Measurements from ENCODE around the gene TSEN54. TPM values are rescaled to one million over a fixed set of nuclear protein-coding genes. Genes with fewer than 3 reads are reported as not detected.

The TSEN54 gene
- total RNA-seq, 1 experiment from 2014 or later: 44.5 TPM

DNA sequence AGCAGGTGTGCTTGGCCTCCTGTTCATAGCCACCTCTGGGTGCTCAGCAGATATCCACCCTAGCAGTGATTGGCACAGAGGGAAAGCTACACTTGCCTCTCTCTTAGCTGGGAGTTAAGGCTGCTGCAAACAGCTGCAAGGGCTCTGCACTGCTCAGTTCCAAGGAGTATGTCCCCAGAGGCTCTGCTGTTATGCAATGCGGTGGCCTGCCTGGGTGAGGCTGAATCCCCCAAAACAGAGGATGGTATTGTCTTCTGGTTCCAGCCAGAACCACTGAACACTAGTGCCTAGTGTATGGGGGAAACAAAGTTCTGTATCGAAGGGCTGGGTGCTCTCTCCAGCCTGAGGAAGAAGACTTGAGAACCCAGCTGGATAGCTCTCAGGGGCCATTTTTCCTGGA is 43.1 kb upstream of the TSEN54 start:
- DNase-seq: no peak
- Histone ChIP-seq H3K79me2 (ENCODE audit: insufficient read depth, low read length) (no peaks in the 10 kb centered on the region), H3K79me1 (ENCODE audit: insufficient read depth, low read depth, low read length, poor library complexity, severe bottlenecking) (no peaks in the 10 kb centered on the region), H2BK120ac (ENCODE audit: low read depth, low read length, poor library complexity, severe bottlenecking) (no peak overlapping the region), H2BK15ac (ENCODE audit: low read depth, low read length) (no peak overlapping the region), H3K56ac (ENCODE audit: insufficient read length, low read depth, low read length) (no peak overlapping the region), H4K8ac (replicated peaks; ENCODE audit: insufficient read length, low read depth, low read length) (no peak overlapping the region), H3K27me3 (ENCODE audit: insufficient read depth, low read length) (no peaks in the 10 kb centered on the region), H4K20me1 (ENCODE audit: control insufficient read depth, insufficient read depth, insufficient read length) (no peaks in the 10 kb centered on the region), H3K4me1 (ENCODE audit: insufficient read depth, low read length) (no peaks in the 10 kb centered on the region), H3K23ac (ENCODE audit: insufficient read length, low read depth, low read length) (no peak overlapping the region), H3K4me2 (ENCODE audit: insufficient read depth, insufficient read length, low read length) (no peak overlapping the region), H2AK5ac (ENCODE audit: insufficient read length, low read length) (no peak overlapping the region), H4K5ac (ENCODE audit: insufficient read length, low read depth, low read length) (no peak overlapping the region), H3K23me2 (ENCODE audit: insufficient read length, low read depth, low read length, poor library complexity, severe bottlenecking) (no peaks in the 10 kb centered on the region), H3K18ac (ENCODE audit: insufficient read length, low read depth, low read length) (no peak overlapping the region), H3K14ac (ENCODE audit: insufficient read depth, low read length) (no peak overlapping the region), H3K27ac (ENCODE audit: insufficient read length, low read depth, low read length) (no peak overlapping the region), H2BK12ac (ENCODE audit: insufficient read length, low read depth, low read length) (no peak overlapping the region), H2BK20ac (ENCODE audit: low read depth, low read length, poor library complexity, severe bottlenecking) (no peak overlapping the region), H3K9me3 (ENCODE audit: control insufficient read depth, low read depth, low read length) (no peaks in the 10 kb centered on the region), H4K91ac (ENCODE audit: insufficient read length, low read depth, low read length) (no peak overlapping the region), H3K4ac (ENCODE audit: low read depth, low read length) (no peak overlapping the region), H2AFZ (ENCODE audit: low read length) (no peak overlapping the region), H2BK5ac (ENCODE audit: insufficient read length, low read length) (no peak overlapping the region), H3T11ph (ENCODE audit: low read length) (no peak overlapping the region), H3K9ac (ENCODE audit: extremely low read depth, insufficient read length, low read length) (no peak overlapping the region)
- no peak overlapping the region for H3K4me3 Mint-ChIP-seq
- peaks cover 5 to 22% (median 14%) of the 10 kb centered on the region in 3 experiments; a peak in 5 of 7 replicates for H3K36me3 Mint-ChIP-seq (ENCODE audit: insufficient read depth in 1 of 3, low read depth in 3 of 3)
- H3K9me3 Mint-ChIP-seq: no peaks in the 10 kb centered on the region
- no peak overlapping the region for H3K27ac Mint-ChIP-seq
- no peaks in the 10 kb centered on the region for H3K27me3 Mint-ChIP-seq (ENCODE audit: low read depth)
- WGBS (ENCODE audit: extremely low coverage, insufficient read length, low lambda C conversion rate): no CpG with 5 or more reads among the region's 2 CpGs
- TF ChIP-seq CTCF (conservative IDR thresholded peaks at IDR 0.05): no peak
- peaks cover 0 to 2% of the 10 kb centered on the region in 2 experiments; a peak in 1 of 4 replicates for H3K4me1 Mint-ChIP-seq

Measured in H9 (cell line).